Measurements from ENCODE around the gene APBA3. TPM values are rescaled to one million over a fixed set of nuclear protein-coding genes. Genes with fewer than 3 reads are reported as not detected.

Gene APBA3
- total and polyA plus RNA-seq, 2 experiments from 2014 or later = 17.2 to 31.8 TPM

DNA sequence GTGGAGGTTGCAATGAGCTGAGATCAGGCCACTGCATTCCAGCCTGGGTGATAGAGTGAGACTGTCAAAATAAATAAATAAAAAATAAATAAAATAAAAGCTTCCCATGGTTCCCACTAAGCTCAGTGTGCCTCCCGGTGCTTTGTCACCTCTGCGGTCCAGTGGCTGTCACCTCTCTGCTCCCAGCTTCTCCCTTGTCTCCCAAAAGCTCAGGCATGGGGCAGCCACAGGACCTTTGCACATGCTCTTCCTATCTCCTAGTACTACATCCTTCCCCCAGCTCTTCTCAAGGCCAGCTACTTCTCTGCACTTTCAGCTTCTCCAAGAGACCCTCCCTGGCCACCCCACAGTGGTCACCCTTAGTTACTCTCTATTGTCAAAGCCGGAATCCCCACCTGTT is 32.3 kb upstream of the APBA3 start:
- Histone ChIP-seq H3K27ac (ENCODE audit: low read depth) (no peak overlapping the region), H3K4me3 (no peak overlapping the region), H3K79me2 (replicated peaks; ENCODE audit: insufficient read depth) (no peaks in the 10 kb centered on the region), H3K36me3 (ENCODE audit: insufficient read depth) (no peaks in the 10 kb centered on the region), H2AFZ (no peak overlapping the region), H3K9me2 (ENCODE audit: insufficient read depth) (no peaks in the 10 kb centered on the region), H4K20me1 (replicated peaks; ENCODE audit: insufficient read depth) (no peaks in the 10 kb centered on the region), H3K4me2 (no peak overlapping the region), H3K27me3 (ENCODE audit: insufficient read depth) (no peaks in the 10 kb centered on the region), H3K4me1 (ENCODE audit: insufficient read depth) (no peaks in the 10 kb centered on the region), H3F3A (replicated peaks; ENCODE audit: low read depth) (no peaks in the 10 kb centered on the region)
- no peak for ATAC-seq
- H3K4me3 Mint-ChIP-seq = no peak overlapping the region
- no peaks in the 10 kb centered on the region for H3K4me1 Mint-ChIP-seq
- no peak for DNase-seq (ENCODE audit: low spot score)
- H3K27me3 Mint-ChIP-seq (ENCODE audit: insufficient read depth, low read depth, poor library complexity) = peaks cover 7% of the 10 kb centered on the region
- no peaks in the 10 kb centered on the region; the same call in 2 of the 3 replicates for H3K36me3 Mint-ChIP-seq (ENCODE audit: low read depth)
- TF ChIP-seq ETS1 (IDR thresholded peaks at IDR 0.05) = no peak
- peaks cover 19% of the 10 kb centered on the region for H3K9me3 Mint-ChIP-seq
- H3K27ac Mint-ChIP-seq = no peak overlapping the region

DNA sequence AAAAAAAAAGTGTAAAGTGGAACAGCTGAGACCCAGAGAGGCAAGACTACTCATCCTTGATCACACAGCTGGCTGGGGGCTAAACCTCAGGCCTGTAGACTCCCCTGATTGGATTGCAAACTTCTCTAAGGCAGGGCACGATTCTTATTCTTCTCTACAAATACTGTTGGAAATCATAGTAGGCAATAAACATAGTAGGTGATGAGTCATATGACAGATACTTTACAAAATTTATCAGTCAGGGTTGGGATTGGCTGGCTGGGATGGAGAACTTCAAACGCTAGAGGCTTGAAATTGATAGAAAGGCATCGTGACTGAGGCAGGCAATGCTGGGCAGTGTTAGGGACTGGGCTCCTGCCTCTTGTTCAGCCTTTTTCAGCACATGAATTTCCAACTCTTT is 30.6 kb upstream of the APBA3 start:
- Mint-ChIP-seq H3K27me3 (ENCODE audit: insufficient read depth, low read depth, poor library complexity) (peaks cover 3% of the 10 kb centered on the region), H3K4me1 (no peaks in the 10 kb centered on the region), H3K9me3 (peaks cover 13% of the 10 kb centered on the region), H3K4me3 (no peak overlapping the region), H3K27ac (no peak overlapping the region), H3K36me3 (ENCODE audit: low read depth) (no peaks in the 10 kb centered on the region; the same call in 2 of the 3 replicates)
- no peaks in the 10 kb centered on the region for H3K79me2 ChIP-seq (replicated peaks; ENCODE audit: insufficient read depth)
- H4K20me1 ChIP-seq (replicated peaks; ENCODE audit: insufficient read depth) = no peaks in the 10 kb centered on the region
- H3K27me3 ChIP-seq (ENCODE audit: insufficient read depth) = no peaks in the 10 kb centered on the region
- no peaks in the 10 kb centered on the region for H3F3A ChIP-seq (replicated peaks; ENCODE audit: low read depth)
- no peak overlapping the region for H3K4me2 ChIP-seq
- no peaks in the 10 kb centered on the region for H3K36me3 ChIP-seq (ENCODE audit: insufficient read depth)
- no peak overlapping the region for H3K27ac ChIP-seq (ENCODE audit: low read depth)
- H2AFZ ChIP-seq = no peak overlapping the region
- H3K4me3 ChIP-seq = no peak overlapping the region
- no peaks in the 10 kb centered on the region for H3K4me1 ChIP-seq (ENCODE audit: insufficient read depth)
- no peaks in the 10 kb centered on the region for H3K9me2 ChIP-seq (ENCODE audit: insufficient read depth)
- ATAC-seq (no peak), DNase-seq (ENCODE audit: low spot score) (no peak)
- TF ChIP-seq EZH2 (IDR thresholded peaks at IDR 0.05; ENCODE audit: low read depth, unreplicated experiment) = no peak
- TF ChIP-seq CTCF (conservative IDR thresholded peaks at IDR 0.05; ENCODE audit: low read depth in 2 of 2) = no peak
- no peak for TF ChIP-seq ZNF331 (CRISPR knock-in tag; IDR thresholded peaks at IDR 0.05; ENCODE audit: low read depth)
- TF ChIP-seq JUNB (IDR thresholded peaks at IDR 0.05; ENCODE audit: unreplicated experiment) = no peak
- TF ChIP-seq ETS1 (IDR thresholded peaks at IDR 0.05) = no peak
- TF ChIP-seq CREB1 (CRISPR knock-in tag; IDR thresholded peaks at IDR 0.05; ENCODE audit: low read depth) = no peak
- no peak for TF ChIP-seq ZNF462 (CRISPR knock-in tag; IDR thresholded peaks at IDR 0.05)
- TF ChIP-seq NANOG (IDR thresholded peaks at IDR 0.05; ENCODE audit: borderline replicate concordance) = no peak
- TF ChIP-seq STAT1 (IDR thresholded peaks at IDR 0.05; ENCODE audit: unreplicated experiment) = no peak

Data from GM23338 (cell line).